ENCODE data around the gene DNAAF2. TPM values are rescaled to one million over a fixed set of nuclear protein-coding genes. Genes with fewer than 3 reads are reported as not detected.
"Not testable (repeated sequence)": the region's sequence is repeated elsewhere in the genome, so short reads cannot be mapped to it uniquely, and the experiment has no call there.

DNAAF2 gene
- polyA plus RNA-seq, 4 donors = 16.2 to 20.0 (median 18.1) TPM

GRCh38 chr14:49623387-49623786 lies 11.7 kb downstream of the DNAAF2 start:
- DNase-seq (ENCODE audit: low read depth in 4 of 4, low spot score in 3 of 4) = no peak

- DNase-seq (ENCODE audit: low read depth in 4 of 4, low spot score in 3 of 4) = no peak
Measured at GRCh38 chr14:49622022-49622607, 12.9 kb downstream of the DNAAF2 start.

GRCh38 chr14:49621114-49621881 lies 13.7 kb downstream of the DNAAF2 start:
- DNase-seq (ENCODE audit: low read depth in 4 of 4, low spot score in 3 of 4) = no peak

GRCh38 chr14:49620182-49621113 lies 14.6 kb downstream of the DNAAF2 start, which contains the start of the genes MGAT2 and RPL36AL:
Gene MGAT2, plus strand, starts transcription at chr14:49620799. Its CDS starts 470 bp downstream, at chr14:49621269.
Gene RPL36AL, minus strand, starts transcription at chr14:49620626. Its CDS starts 1,522 bp downstream, at chr14:49619104.
- peak; percentile 95 to 98 (median 96) for DNase-seq (ENCODE audit: low read depth in 4 of 4, low spot score in 3 of 4)

- no peak for DNase-seq (ENCODE audit: low read depth in 4 of 4, low spot score in 3 of 4)
Measured at GRCh38 chr14:49619730-49620129, 15.3 kb downstream of the DNAAF2 start.

- not testable (repeated sequence) for DNase-seq (ENCODE audit: low read depth in 4 of 4, low spot score in 3 of 4)
Measured at GRCh38 chr14:49619273-49619672, 15.8 kb downstream of the DNAAF2 start.

GRCh38 chr14:49617852-49618519 lies 17.1 kb downstream of the DNAAF2 start:
- DNase-seq (ENCODE audit: low read depth in 4 of 4, low spot score in 3 of 4) = no peak

- no peak for DNase-seq (ENCODE audit: low read depth in 4 of 4, low spot score in 3 of 4)
Measured at GRCh38 chr14:49615776-49616175, 19.3 kb downstream of the DNAAF2 start.

GRCh38 chr14:49614196-49614595 lies 20.8 kb downstream of the DNAAF2 start:
- DNase-seq (ENCODE audit: low read depth in 4 of 4, low spot score in 3 of 4) = no peak

GRCh38 chr14:49612671-49613070 lies 22.4 kb downstream of the DNAAF2 start:
- DNase-seq (ENCODE audit: low read depth in 4 of 4, low spot score in 3 of 4) = no peak

GRCh38 chr14:49612251-49612650 lies 22.8 kb downstream of the DNAAF2 start:
- no peak for DNase-seq (ENCODE audit: low read depth in 4 of 4, low spot score in 3 of 4)

GRCh38 chr14:49607583-49607982 lies 27.5 kb downstream of the DNAAF2 start:
- DNase-seq (ENCODE audit: low read depth in 4 of 4, low spot score in 3 of 4) = no peak

GRCh38 chr14:49598485-49599300 lies 36.4 kb downstream of the DNAAF2 start, which contains the start of gene LRR1:
Gene LRR1, plus strand, starts transcription at chr14:49598940. Its CDS starts 81 bp downstream, at chr14:49599021.
- peak in 2 of 4 donors; percentile 72 to 77 for DNase-seq (ENCODE audit: low read depth in 4 of 4, low spot score in 3 of 4)

- no peak for DNase-seq (ENCODE audit: low read depth in 4 of 4, low spot score in 3 of 4)
Measured at GRCh38 chr14:49598189-49598484, 36.9 kb downstream of the DNAAF2 start.

- DNase-seq (ENCODE audit: low read depth in 4 of 4, low spot score in 3 of 4) = no peak
Measured at GRCh38 chr14:49594347-49595091, 40.5 kb downstream of the DNAAF2 start.

GRCh38 chr14:49593016-49593415 lies 42.0 kb downstream of the DNAAF2 start:
- no peak for DNase-seq (ENCODE audit: low read depth in 4 of 4, low spot score in 3 of 4)

GRCh38 chr14:49589387-49589786 lies 45.7 kb downstream of the DNAAF2 start:
- DNase-seq (ENCODE audit: low read depth in 4 of 4, low spot score in 3 of 4) = no peak

GRCh38 chr14:49586673-49587460 lies 48.2 kb downstream of the DNAAF2 start:
- peak in 2 of 4 donors; percentile 56 to 65 for DNase-seq (ENCODE audit: low read depth in 4 of 4, low spot score in 3 of 4)

Data from left renal pelvis (tissue), 4 donors.